GM12878 (cell line): ENCODE data around the gene DLG4. TPM values are rescaled to one million over a fixed set of nuclear protein-coding genes. Genes with fewer than 3 reads are reported as not detected.

Experiments
- ATAC-seq: fragments of 200-7000 bp; cut with Tn5 transposase; 3 replicates; pipeline ENCODE4 v1.9.1; 2020; ENCODE audit warnings: mild to moderate bottlenecking, moderate library complexity
- BruUV-seq: library from RNA; stranded (reverse); fragments of 400-500 nt; replicated peaks from 2 replicates; lab custom pipeline; 2021; lab: Mats Ljungman, UMichigan
- CTCF ChIA-PET: fragments of 300-600 bp; sonication (Branson Sonifier 250); formaldehyde crosslinking; extraction: SDS; loops from one replicate; lab custom pipeline; 2021; ENCODE audit warnings: inconsistent platforms; lab: Yijun Ruan, JAX
- POLR2A ChIA-PET: fragments of 350-600 bp; formaldehyde crosslinking; extraction: SDS; loops from one replicate; lab custom pipeline; 2021; ENCODE audit warnings: inconsistent platforms; lab: Charles Lee
- RAD21 ChIA-PET: fragments of 300-600 bp; sonication (Branson Sonifier 250); formaldehyde crosslinking; loops from one replicate; lab custom pipeline; 2023; ENCODE audit warnings: antibody characterized with exemption; ENCODE audit not compliant: unreplicated experiment; lab: Charles Lee
- SMC1A ChIA-PET: fragments of 300-600 bp; sonication (Branson Sonifier 250); formaldehyde crosslinking; loops from one replicate; lab custom pipeline; 2023; ENCODE audit not compliant: unreplicated experiment, uncharacterized antibody; lab: Charles Lee
- DNase-seq: peaks from one replicate; pipeline ENCODE4 v3.0.0-alpha.2; 2011; ENCODE audit warnings: low read depth, low spot score
- FAIRE-seq: peaks from 3 replicates; lab custom pipeline; 2011; peaks lifted over from hg19 to GRCh38; lab: Jason Lieb, UNC
- H2AFZ ChIP-seq: 2 replicates; pipeline ENCODE4 v1.6.0; 2011; ENCODE audit warnings: low read depth, low read length, control low read depth; ENCODE audit not compliant: control insufficient read depth
- H3K27ac ChIP-seq: 2 replicates; pipeline ENCODE4 v1.5.1; 2011; ENCODE audit warnings: control low read depth; ENCODE audit not compliant: control insufficient read depth, insufficient read depth
- H3K27me3 ChIP-seq, 2 experiments: replicated peaks in 1 of 2; 2 replicates each; pipeline versions ENCODE4 v1.6.0 to v1.6.1; 2011; ENCODE audit warnings: low read length in 1 of 2; ENCODE audit not compliant: control insufficient read depth in 2 of 2, insufficient read depth in 2 of 2
- H3K36me3 ChIP-seq, 2 experiments: 2 replicates each; pipeline ENCODE4 v1.5.1; 2011; ENCODE audit warnings: low read length in 1 of 2; ENCODE audit not compliant: control insufficient read depth in 2 of 2, insufficient read depth in 2 of 2
- H3K4me1 ChIP-seq: 2 replicates; pipeline ENCODE4 v1.6.1; 2011; ENCODE audit warnings: mild to moderate bottlenecking, low read length, moderate library complexity, mixed read lengths; ENCODE audit not compliant: control insufficient read depth, insufficient read depth
- H3K4me2 ChIP-seq: 2 replicates; pipeline ENCODE4 v1.6.0; 2011; ENCODE audit warnings: control low read depth; ENCODE audit not compliant: control insufficient read depth, insufficient read depth
- H3K4me3 ChIP-seq: fragments of 200-600 bp; sonication (generic); 2 replicates; pipeline ENCODE4 v1.5.1; 2016
- H3K79me2 ChIP-seq: 2 replicates; pipeline ENCODE4 v1.6.0; 2011; ENCODE audit warnings: low read length; ENCODE audit not compliant: control insufficient read depth, insufficient read depth
- H3K9ac ChIP-seq: 2 replicates; pipeline ENCODE4 v1.8.0; 2011; ENCODE audit warnings: low read length, control low read depth, mixed read lengths; ENCODE audit not compliant: control insufficient read depth, insufficient read depth
- H3K9me3 ChIP-seq: replicated peaks from 3 replicates; pipeline ENCODE4 v1.5.1; 2011; ENCODE audit warnings: mild to moderate bottlenecking, low read length; ENCODE audit not compliant: control insufficient read depth, insufficient read depth
- H4K20me1 ChIP-seq: 2 replicates; pipeline ENCODE4 v1.6.0; 2011; ENCODE audit not compliant: control insufficient read depth, insufficient read depth
- BCL3 ChIP-seq: IDR thresholded peaks from 2 replicates; pipeline ENCODE4 v1.6.1; 2011; ENCODE audit warnings: borderline replicate concordance, low read depth, mild to moderate bottlenecking, moderate library complexity, low read length; ENCODE audit not compliant: insufficient read depth, poor library complexity, severe bottlenecking
- E2F8 ChIP-seq: fragments of 450-650 bp; IDR thresholded peaks from 2 replicates; pipeline ENCODE4 v1.6.1; 2018; ENCODE audit warnings: mild to moderate bottlenecking, low read depth, moderate library complexity; ENCODE audit not compliant: partially characterized antibody
- NKRF ChIP-seq: fragments of 450-650 bp; conservative IDR thresholded peaks from 2 replicates; pipeline ENCODE4 v1.6.1; 2017; ENCODE audit warnings: mild to moderate bottlenecking, moderate library complexity
- NR2C1 ChIP-seq: fragments of 450-650 bp; IDR thresholded peaks from 2 replicates; pipeline ENCODE4 v1.6.1; 2017; ENCODE audit warnings: antibody characterized with exemption, mild to moderate bottlenecking, moderate library complexity
- REST ChIP-seq: IDR thresholded peaks from 2 replicates; pipeline ENCODE4 v1.6.1; 2012; ENCODE audit warnings: mild to moderate bottlenecking, low read depth, low read length
- SIN3A ChIP-seq: IDR thresholded peaks from 2 replicates; pipeline ENCODE4 v1.6.1; 2012; ENCODE audit warnings: low read depth, low read length, improper control_type of control experiment
- SMARCA5 ChIP-seq: fragments of 450-650 bp; IDR thresholded peaks from 2 replicates; pipeline ENCODE4 v1.6.1; 2017; ENCODE audit warnings: mild to moderate bottlenecking
- ZZZ3 ChIP-seq: IDR thresholded peaks from 2 replicates; pipeline ENCODE4 v1.6.1; 2011; ENCODE audit warnings: low read depth; ENCODE audit not compliant: control insufficient read depth, insufficient read length
- WGBS: methylation state at CpG from one replicate; pipeline ENCODE4 v1.1.6; 2016; ENCODE audit warnings: low lambda C conversion rate; ENCODE audit not compliant: insufficient replicate concordance, insufficient coverage; ENCODE audit errors: missing lambda C conversion rate; 5-methylcytosine and 5-hydroxymethylcytosine counted together
- in situ Hi-C: fragments of 300-500 bp; cut with MboI; formaldehyde crosslinking; loops from 9 replicates; pipeline ENCODE4 v1.14.3; 2018; ENCODE audit warnings: mixed read lengths
- intact Hi-C: fragments of 100-400 bp; cut with micrococcal nuclease; formaldehyde crosslinking; loops from one replicate; pipeline ENCODE4 v1.14.2; 2022; ENCODE audit not compliant: unreplicated experiment
- polyA plus RNA-seq, 11 experiments: library from polyadenylated mRNA; depleted of rRNA in 4 of 11; unstranded in 6 of 11; stranded (reverse) in 5 of 11; fragments of >200 nt; fragmentation: Nextera tagmentation in 4 of 11; fragmentation: Illumina TruSeq in 1 of 11; extraction: Ambion mirVana in 4 of 11; extraction: Trizol in 1 of 11; gene quantifications; 1 replicate in 1 of 11; 2 replicates in 10 of 11; pipeline versions ENCODE4 v1.2.1 to v1.2.3, GENCODE V29; 2011 to 2016; ENCODE audit warnings: inconsistent platforms in 2 of 11, missing spikeins in 2 of 11, low read depth in 1 of 11
- total RNA-seq, 4 experiments: library from RNA; depleted of rRNA in 3 of 4; stranded (reverse); fragments of >200 nt in 3 of 4; fragmentation: Illumina TruSeq in 1 of 4; extraction: Trizol in 1 of 4; gene quantifications; 2 replicates each; pipeline versions ENCODE4 v1.2.1 to v1.2.3, GENCODE V29; 2013 to 2021

Gene DLG4
- total and polyA plus RNA-seq, 10 of the 15 experiments (the other 5 are each of a cell fraction or from before 2014, with no cell fraction given), result 0.07 to 4.1 (median 1.3) TPM

GRCh38 chr17:7238420-7239090, 18.9 kb upstream of the DLG4 start (continued):
- TF ChIP-seq REST, result no peak

GRCh38 chr17:7237761-7238419, 18.3 kb upstream of the DLG4 start:
- POLR2A ChIA-PET, result interaction anchor here (0.6 to 7.3 kb wide), 6 partner anchors 12 to 1728 kb away, joined by 3 to 99 read pairs (median 8); partner anchors contain the start of genes ACADVL, CTDNEP1, CYB5D1 and DLG4
- ATAC-seq (peak; percentile 54), DNase-seq (no peak), FAIRE-seq (no peak)
- SMC1A ChIA-PET, result interaction anchor here (1.1 to 2.0 kb wide), 3 partner anchors 12 to 18 kb away, joined by 3 to 4 read pairs (median 3); partner anchors contain the start of genes ACADVL and DLG4
- intact Hi-C loops (loop anchor here (2.0 kb wide), 1 partner anchor 23 kb away; no protein-coding TSS in a partner anchor), in situ Hi-C loops (no loop called here)
- Histone ChIP-seq H3K27ac (peak overlapping the region; percentile 74), H3K79me2 (peaks cover 62% of the 10 kb centered on the region), H3K36me3 (peaks cover 6 to 14% of the 10 kb centered on the region in 2 experiments), H3K9me3 (no peaks in the 10 kb centered on the region), H3K4me2 (peak overlapping the region; percentile 49; the same call in 1 of the 2 replicates), H3K9ac (peak overlapping the region; percentile 95), H3K4me1 (peaks cover 25% of the 10 kb centered on the region), H2AFZ (no peak overlapping the region), H3K27me3 (no peaks in the 10 kb centered on the region), H3K4me3 (peak overlapping the region; percentile 70), H4K20me1 (no peaks in the 10 kb centered on the region)
- CTCF ChIA-PET, result interaction anchor here (0.6 to 6.0 kb wide), 3 partner anchors 17 to 271 kb away, joined by 4 to 70 read pairs (median 5); partner anchors contain the start of genes ACADVL and DLG4
- BruUV-seq, result no TSS peak
- RAD21 ChIA-PET, result interaction anchor here (0.7 to 6.3 kb wide), 7 partner anchors 12 to 198 kb away, joined by 3 to 51 read pairs (median 5); partner anchors contain the start of genes ACADVL, CTDNEP1, DLG4 and ELP5
- WGBS, result 2% methylated on average over 20 of the region's 73 CpGs
- TF ChIP-seq E2F8 (no peak), NR2C1 (0 out of 2 replicates have a peak, but pooled peaks have one; percentile 17), SMARCA5 (0 out of 2 replicates have a peak, but pooled peaks have one; percentile 48), BCL3 (peak; percentile 66), SIN3A (0 out of 2 replicates have a peak, but pooled peaks have one; percentile 28), NKRF (0 out of 2 replicates have a peak, but pooled peaks have one; percentile 26), ZZZ3 (no peak)
